SU-DHL-6 (cell line): Measurements from ENCODE around the gene KDM6B.

Experiments used
- H2AFZ ChIP-seq: fragments of 200-600 bp; sonication (generic); 2 replicates; pipeline ENCODE4 v1.6.1; 2014; ENCODE audit warnings: low read depth, mild to moderate bottlenecking, moderate library complexity, mixed read lengths, antibody characterized with exemption, low read length; ENCODE audit not compliant: severe bottlenecking
- H3F3A ChIP-seq: fragments of 200-600 bp; shearing (Covaris generic); 2 replicates; pipeline ENCODE4 v1.6.0; 2016; ENCODE audit warnings: antibody characterized with exemption, mild to moderate bottlenecking; ENCODE audit not compliant: insufficient read depth
- H3K27ac ChIP-seq: fragments of 200-600 bp; sonication (generic); 2 replicates; pipeline ENCODE4 v1.5.1; 2016; ENCODE audit warnings: low read depth, mild to moderate bottlenecking, low read length, moderate library complexity, mixed read lengths
- H3K27me3 ChIP-seq: fragments of 200-600 bp; sonication (generic), shearing (Covaris generic); 2 replicates; pipeline ENCODE4 v1.6.0; 2014; ENCODE audit warnings: mild to moderate bottlenecking, low read length
- H3K36me3 ChIP-seq: fragments of 200-600 bp; sonication (generic); 2 replicates; pipeline ENCODE4 v1.6.1; 2014; ENCODE audit warnings: mild to moderate bottlenecking, low read length, mixed read lengths
- H3K4me2 ChIP-seq: fragments of 300-600, 200-600 bp; shearing (Covaris generic), sonication (generic); 2 replicates; pipeline ENCODE4 v1.6.0; 2014; ENCODE audit warnings: low read length, low read depth, mild to moderate bottlenecking; ENCODE audit not compliant: poor library complexity, severe bottlenecking
- H3K4me3 ChIP-seq: fragments of 200-600 bp; sonication (generic); 2 replicates; pipeline ENCODE4 v1.5.1; 2014; ENCODE audit warnings: antibody characterized with exemption, low read length, mild to moderate bottlenecking, mixed read lengths; ENCODE audit not compliant: insufficient read depth, poor library complexity, severe bottlenecking
- H3K79me2 ChIP-seq: fragments of 200-600 bp; sonication (generic); 2 replicates; pipeline ENCODE4 v1.6.1; 2014; ENCODE audit warnings: mild to moderate bottlenecking, low read length, moderate library complexity; ENCODE audit not compliant: insufficient read depth
- H3K9ac ChIP-seq: fragments of 200-600 bp; sonication (generic); 2 replicates; pipeline ENCODE4 v1.7.0; 2014; ENCODE audit warnings: mild to moderate bottlenecking, low read length
- H3K9me2 ChIP-seq: fragments of 200-600 bp; sonication (generic); replicated peaks from 2 replicates; pipeline ENCODE4 v1.6.1; 2014; ENCODE audit warnings: low read length; ENCODE audit not compliant: insufficient read depth
- H3K9me3 ChIP-seq: fragments of 200-600 bp; sonication (generic); 2 replicates; pipeline ENCODE4 v1.6.1; 2014; ENCODE audit warnings: low read length, mixed read lengths; ENCODE audit not compliant: insufficient read depth
- H4K20me1 ChIP-seq: fragments of 200-600 bp; sonication (generic); 2 replicates; pipeline ENCODE4 v1.6.1; 2014; ENCODE audit warnings: low read depth, mild to moderate bottlenecking, antibody characterized with exemption, low read length, moderate library complexity, mixed read lengths
- CTCF ChIP-seq: fragments of 200-600 bp; sonication (generic); IDR thresholded peaks from one replicate; pipeline ENCODE4 v1.5.1; 2017; ENCODE audit warnings: antibody characterized with exemption, mild to moderate bottlenecking, low read length, moderate library complexity; ENCODE audit not compliant: insufficient read depth, poor library complexity, severe bottlenecking
- EZH2phosphoT487 ChIP-seq: fragments of 200-600 bp; sonication (generic), shearing (Covaris generic); conservative IDR thresholded peaks from 2 replicates; pipeline ENCODE4 v1.6.1; 2018; ENCODE audit warnings: mild to moderate bottlenecking, antibody characterized with exemption, low read length, moderate library complexity, mixed read lengths

Gene KDM6B

GRCh38 chr17:7843536-7844291 is 9.7 kb downstream of the KDM6B start:
- Histone ChIP-seq H3K79me2 (peaks cover 17% of the 10 kb centered on the region; the same call in 1 of the 2 replicates), H3K36me3 (no peaks in the 10 kb centered on the region), H3K27me3 (no peaks in the 10 kb centered on the region), H3K4me3 (peak overlapping the region; percentile 76), H3K9me3 (no peaks in the 10 kb centered on the region), H3F3A (peaks cover 36% of the 10 kb centered on the region), H2AFZ (peak overlapping the region; percentile 57), H4K20me1 (no peaks in the 10 kb centered on the region), H3K4me2 (peak overlapping the region; percentile 92), H3K9me2 (no peaks in the 10 kb centered on the region), H3K9ac (peak overlapping the region; percentile 80), H3K27ac (peak overlapping the region; percentile 94)
- TF ChIP-seq EZH2phosphoT487 (no peak), CTCF (no peak)

- H3K27ac ChIP-seq, result peak overlapping the region; percentile 94
- no peaks in the 10 kb centered on the region for H3K36me3 ChIP-seq
- no peaks in the 10 kb centered on the region for H3K9me2 ChIP-seq
- peaks cover 32% of the 10 kb centered on the region for H3F3A ChIP-seq
- peaks cover 17% of the 10 kb centered on the region; the same call in 1 of the 2 replicates for H3K79me2 ChIP-seq
- no peaks in the 10 kb centered on the region for H3K27me3 ChIP-seq
- H3K4me3 ChIP-seq, result peak overlapping the region; percentile 76
- peak overlapping the region; percentile 80 for H3K9ac ChIP-seq
- no peaks in the 10 kb centered on the region for H3K9me3 ChIP-seq
- TF ChIP-seq CTCF (no peak), EZH2phosphoT487 (no peak)
- H2AFZ ChIP-seq, result no peak overlapping the region
- H4K20me1 ChIP-seq, result no peaks in the 10 kb centered on the region
- H3K4me2 ChIP-seq, result peak overlapping the region; percentile 92
Observed at GRCh38 chr17:7844292-7845154, 10.5 kb downstream of the KDM6B start.

GRCh38 chr17:7845359-7846062 is 11.5 kb downstream of the KDM6B start:
- no peaks in the 10 kb centered on the region for H3K36me3 ChIP-seq
- H2AFZ ChIP-seq, result no peak overlapping the region
- TF ChIP-seq EZH2phosphoT487 (no peak), CTCF (no peak)
- H3K4me2 ChIP-seq, result peak overlapping the region; percentile 92
- H3K27me3 ChIP-seq, result no peaks in the 10 kb centered on the region
- H3K79me2 ChIP-seq, result peaks cover 17% of the 10 kb centered on the region; the same call in 1 of the 2 replicates
- no peaks in the 10 kb centered on the region for H4K20me1 ChIP-seq
- peak overlapping the region; percentile 80 for H3K9ac ChIP-seq
- H3K4me3 ChIP-seq, result peak overlapping the region; percentile 76
- no peaks in the 10 kb centered on the region for H3K9me3 ChIP-seq
- H3K9me2 ChIP-seq, result no peaks in the 10 kb centered on the region
- peak overlapping the region; percentile 22 for H3K27ac ChIP-seq
- H3F3A ChIP-seq, result peaks cover 32% of the 10 kb centered on the region
